ENCODE results near the gene SRPK2.

- TF ChIP-seq ZNF281 (CRISPR knock-in tag; IDR thresholded peaks at IDR 0.05): no peak
- TF ChIP-seq, protein P1, sequence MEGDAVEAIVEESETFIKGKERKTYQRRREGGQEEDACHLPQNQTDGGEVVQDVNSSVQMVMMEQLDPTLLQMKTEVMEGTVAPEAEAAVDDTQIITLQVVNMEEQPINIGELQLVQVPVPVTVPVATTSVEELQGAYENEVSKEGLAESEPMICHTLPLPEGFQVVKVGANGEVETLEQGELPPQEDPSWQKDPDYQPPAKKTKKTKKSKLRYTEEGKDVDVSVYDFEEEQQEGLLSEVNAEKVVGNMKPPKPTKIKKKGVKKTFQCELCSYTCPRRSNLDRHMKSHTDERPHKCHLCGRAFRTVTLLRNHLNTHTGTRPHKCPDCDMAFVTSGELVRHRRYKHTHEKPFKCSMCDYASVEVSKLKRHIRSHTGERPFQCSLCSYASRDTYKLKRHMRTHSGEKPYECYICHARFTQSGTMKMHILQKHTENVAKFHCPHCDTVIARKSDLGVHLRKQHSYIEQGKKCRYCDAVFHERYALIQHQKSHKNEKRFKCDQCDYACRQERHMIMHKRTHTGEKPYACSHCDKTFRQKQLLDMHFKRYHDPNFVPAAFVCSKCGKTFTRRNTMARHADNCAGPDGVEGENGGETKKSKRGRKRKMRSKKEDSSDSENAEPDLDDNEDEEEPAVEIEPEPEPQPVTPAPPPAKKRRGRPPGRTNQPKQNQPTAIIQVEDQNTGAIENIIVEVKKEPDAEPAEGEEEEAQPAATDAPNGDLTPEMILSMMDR (IDR thresholded peaks at IDR 0.05): no peak
- TF ChIP-seq CREM (CRISPR knock-in tag; IDR thresholded peaks at IDR 0.05): no peak
Observed at GRCh38 chr7:105261689-105262088, 127.0 kb downstream of the SRPK2 start.
